Cerebellar cortex (tissue), 1 donor: ENCODE results near the gene CHP1.
A peak's percentile ranks its signal among the peaks of the same experiment; 100 is the strongest.
"Not testable (repeated sequence)": the region's sequence is repeated elsewhere in the genome, so short reads cannot be mapped to it uniquely, and the experiment has no call there.

Source experiments
- DNase-seq: peaks from one replicate; pipeline ENCODE4 v3.0.0-alpha.2; 2015; ENCODE audit warnings: low spot score

The CHP1 gene

DNA sequence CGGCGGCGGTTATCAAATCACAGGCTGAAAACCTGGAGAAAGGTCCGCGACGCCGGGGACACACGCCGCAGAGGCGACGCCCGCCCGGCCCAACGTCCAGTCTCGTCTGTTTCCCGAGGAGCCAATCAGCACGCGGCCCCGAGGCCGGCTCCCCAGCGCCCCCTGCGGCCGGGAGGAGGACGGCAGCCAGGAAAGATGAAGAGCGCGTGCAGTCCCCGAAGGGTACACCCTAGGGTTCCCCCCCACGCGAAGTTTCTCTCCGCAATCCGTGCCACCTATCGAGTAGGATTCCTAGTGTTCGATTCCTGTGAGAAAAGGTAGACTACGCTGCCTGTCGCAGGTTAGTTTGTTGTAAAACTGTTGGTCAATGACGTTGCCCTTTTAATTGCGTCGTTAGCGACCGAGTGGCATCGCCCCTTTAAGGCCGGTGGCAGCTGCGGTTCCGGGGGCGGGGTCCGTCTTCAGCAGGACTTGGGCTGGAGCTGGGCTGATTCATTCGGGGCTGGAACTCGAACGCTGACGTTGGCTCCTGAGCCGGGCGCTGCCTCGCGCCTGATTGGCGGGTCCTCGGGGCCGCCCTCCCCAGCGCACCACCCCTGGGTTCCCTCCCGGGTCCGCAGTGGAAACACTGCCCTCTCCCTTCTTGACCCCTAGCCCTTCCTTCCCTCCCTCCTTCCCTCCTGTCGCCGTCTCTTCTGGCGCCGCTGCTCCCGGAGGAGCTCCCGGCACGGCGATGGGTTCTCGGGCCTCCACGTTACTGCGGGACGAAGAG, at the start of gene CHP1, which contains the start of gene EXD1:
Gene CHP1 (plus strand): TSS at position 619 of the 772 bp plus-strand sequence. CDS start 115 bp downstream, at position 734.
Gene EXD1 (minus strand): TSS at position 108 of the 772 bp plus-strand sequence. CDS start 4,182 bp downstream, outside the sequence.
- DNase-seq: peak; percentile 98

GRCh38 chr15:41182266-41182665, 48.8 kb upstream of the CHP1 start:
- no peak for DNase-seq

GRCh38 chr15:41183581-41183980, 47.5 kb upstream of the CHP1 start:
- no peak for DNase-seq

DNA sequence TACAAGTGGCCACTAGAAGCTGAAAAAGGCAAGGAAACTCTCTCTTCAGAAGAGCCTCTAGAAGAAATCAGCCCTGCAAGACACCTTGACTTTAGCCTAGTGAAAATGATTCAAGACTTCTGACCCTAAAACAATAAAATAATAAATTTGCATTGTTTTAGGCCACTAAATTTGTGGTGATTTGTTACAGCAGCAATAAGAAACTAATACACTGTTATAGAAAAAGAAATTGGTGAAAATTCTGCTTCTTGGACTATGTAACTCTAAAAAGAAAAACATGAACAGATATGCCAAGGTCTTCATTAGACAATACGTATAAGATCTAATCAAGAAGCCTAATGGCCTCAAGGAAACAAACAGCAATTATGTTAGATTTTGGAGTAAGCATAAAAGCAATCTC, 36.6 kb upstream of the CHP1 start:
- no peak for DNase-seq

DNA sequence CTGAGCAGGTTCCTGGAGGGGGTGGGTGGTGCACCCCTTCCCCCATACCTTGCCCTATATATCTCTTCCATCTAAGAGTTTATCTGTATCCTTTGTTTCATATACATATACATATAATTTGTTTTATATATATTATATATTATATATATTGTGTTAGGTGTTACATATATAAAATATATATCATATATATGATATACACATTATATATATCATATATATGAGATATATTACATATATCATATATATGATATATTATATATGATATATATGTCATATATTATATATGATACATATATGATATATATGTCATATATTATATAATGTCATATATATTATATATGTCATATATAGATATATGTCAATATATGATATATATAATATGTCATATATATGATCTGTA, 31.6 kb upstream of the CHP1 start:
- no peak for DNase-seq

GRCh38 chr15:41203395-41203794, 27.7 kb upstream of the CHP1 start:
- no peak for DNase-seq

- no peak for DNase-seq
These were observed 25.8 kb upstream of the CHP1 start for GRCh38 chr15:41205315-41205714.

DNA sequence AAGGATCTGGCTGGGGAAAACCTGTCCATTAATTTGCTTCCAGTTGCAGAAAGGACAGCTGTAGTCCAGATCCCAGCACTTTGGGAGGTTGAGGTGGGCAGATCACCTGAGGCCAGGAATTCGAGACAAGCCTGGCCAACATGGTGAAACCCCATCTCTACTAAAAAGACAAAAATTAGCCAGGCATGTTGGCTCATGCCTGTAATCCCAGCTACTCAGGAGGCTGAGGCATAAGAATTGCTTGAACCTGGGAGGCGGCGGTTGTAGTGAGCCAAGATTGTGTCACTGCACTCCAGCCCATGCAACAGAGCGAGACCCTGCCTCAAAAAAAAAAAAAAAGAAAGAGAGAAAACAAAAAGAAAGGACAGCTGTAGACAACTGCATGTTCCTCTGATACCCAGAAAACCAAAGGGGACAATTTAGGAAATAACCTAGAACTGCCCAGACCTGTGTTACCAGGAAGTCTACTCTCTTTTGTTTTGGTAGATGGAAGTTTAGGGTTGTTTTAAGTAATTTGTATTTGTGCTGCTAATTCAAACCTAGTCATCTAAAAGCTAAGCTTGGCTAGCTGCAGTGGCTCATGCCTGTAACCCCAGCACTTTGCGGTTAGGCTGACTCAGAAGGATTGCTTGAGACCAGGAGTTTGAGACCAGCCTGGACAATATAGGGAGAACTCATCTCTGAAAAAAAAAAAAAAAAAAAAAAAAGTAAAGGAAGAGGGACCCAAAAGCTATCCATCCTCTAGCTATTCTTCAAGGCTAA, 23.2 kb upstream of the CHP1 start:
- DNase-seq: no peak

GRCh38 chr15:41215708-41216107, 15.4 kb upstream of the CHP1 start:
- DNase-seq: no peak

GRCh38 chr15:41218851-41219250, 12.2 kb upstream of the CHP1 start:
- DNase-seq: no peak

- no peak for DNase-seq
These were observed 11.7 kb upstream of the CHP1 start for GRCh38 chr15:41219381-41219780.

DNA sequence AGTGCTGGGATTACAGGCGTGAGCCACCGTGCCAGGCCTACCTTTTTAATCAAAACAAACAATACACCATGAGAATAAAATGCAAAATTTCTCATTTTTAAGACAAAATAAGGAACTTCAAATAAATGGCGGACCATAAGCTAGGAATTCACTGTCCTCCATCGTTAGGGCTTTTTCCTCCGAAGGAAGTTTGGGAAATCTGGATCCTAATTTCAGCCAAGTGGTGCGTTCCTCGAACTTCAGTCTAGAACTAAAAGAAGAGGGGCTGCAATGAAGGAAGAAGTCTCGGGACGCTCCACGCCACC, 771 bp upstream of the CHP1 start:
- no peak for DNase-seq

DNA sequence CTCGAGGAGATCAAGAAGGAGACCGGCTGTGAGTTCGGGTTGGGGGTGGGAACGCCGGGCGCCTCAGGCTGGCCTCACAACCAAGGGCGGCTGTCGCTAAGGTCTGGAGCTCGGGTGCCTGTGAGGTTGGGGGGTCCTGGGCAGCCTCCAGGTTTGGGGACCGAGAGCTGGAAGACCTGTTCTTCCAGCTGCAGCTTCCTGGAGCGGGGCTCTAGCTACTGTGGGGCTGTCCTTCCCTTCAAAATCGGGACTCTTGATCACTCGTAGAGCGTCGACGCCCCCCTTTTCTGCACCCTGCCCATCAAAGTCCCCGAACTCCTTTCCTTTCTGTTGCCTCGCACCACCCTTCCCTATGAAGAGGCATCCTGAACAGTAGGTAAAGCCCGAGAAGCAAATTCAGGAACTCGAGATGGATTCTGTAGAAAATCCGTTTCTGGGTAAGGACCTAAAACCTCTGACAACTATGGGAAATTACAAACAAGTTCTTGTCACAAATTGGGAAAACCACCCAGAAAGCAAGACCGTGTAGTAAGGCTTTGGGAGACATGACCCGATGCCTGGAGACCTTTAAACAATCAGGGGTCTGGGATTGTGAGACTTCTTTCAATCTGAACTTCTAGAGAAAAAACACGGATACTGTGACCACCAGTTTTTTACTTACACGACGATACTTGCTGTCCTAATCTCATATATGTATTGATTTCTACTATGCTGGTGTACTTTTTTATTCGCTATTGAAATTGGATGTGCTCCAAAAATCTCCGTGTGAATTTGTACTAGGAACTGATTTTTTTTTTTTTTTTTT, 556 bp downstream of the CHP1 start:
- peak; percentile 30 for DNase-seq

DNA sequence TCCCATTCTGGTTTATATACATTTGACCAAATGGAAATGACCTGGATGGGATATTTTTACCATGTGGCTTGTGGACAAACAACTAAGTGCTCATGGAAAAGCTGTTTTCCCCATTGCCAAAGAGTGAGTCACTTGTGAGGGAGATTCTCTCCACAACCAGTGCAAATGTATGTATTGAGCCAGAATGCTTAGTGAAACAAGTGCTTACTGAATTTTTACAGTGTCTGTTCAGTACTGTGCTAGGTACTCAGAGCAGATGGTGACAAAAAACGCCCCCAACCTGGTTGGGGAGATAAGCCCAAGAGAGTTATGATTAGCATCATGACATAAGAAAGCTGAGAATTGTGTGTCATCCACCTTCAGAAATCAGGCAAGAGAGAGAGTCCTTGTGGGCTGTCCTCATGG, 2.3 kb downstream of the CHP1 start:
- DNase-seq: no peak

DNA sequence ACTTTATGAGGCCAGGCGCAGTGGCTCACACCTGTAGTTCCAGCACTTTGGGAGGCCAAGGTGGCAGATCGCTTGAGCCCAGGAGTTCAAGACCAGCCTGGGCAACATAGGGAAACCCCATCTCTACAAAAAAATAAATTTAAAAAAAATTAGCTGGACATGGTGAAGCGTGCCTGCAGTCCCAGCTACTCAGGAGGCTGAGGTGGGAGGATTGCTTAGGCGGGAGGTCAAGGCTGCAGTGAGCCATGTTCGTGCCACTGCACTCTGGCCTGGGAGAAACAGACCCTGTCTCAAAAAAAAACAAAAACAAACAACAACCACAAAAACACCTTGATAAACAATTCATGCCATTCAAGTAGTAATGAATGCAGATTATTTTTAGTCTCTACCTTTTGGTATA, 4.2 kb downstream of the CHP1 start:
- DNase-seq: not testable (repeated sequence)

DNA sequence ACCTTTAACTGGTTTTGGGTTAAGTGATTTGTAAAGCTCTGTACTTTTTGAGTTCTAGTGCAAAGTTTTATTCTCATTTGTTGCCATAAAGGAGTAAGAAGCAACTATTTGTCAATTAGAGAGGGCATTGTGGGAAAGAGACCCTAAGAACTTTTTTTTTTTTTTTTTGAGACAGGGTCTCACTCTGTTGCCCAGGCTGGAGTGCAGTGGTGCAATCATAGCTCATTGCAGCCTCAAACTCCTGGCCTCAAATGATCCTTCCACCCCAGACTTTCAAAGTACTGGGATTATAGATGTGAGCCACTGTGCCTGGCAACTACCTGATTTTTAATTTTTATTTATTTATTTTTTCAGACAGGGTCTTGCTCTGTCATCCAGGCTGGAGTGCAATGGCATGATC, 4.9 kb downstream of the CHP1 start:
- no peak for DNase-seq

DNA sequence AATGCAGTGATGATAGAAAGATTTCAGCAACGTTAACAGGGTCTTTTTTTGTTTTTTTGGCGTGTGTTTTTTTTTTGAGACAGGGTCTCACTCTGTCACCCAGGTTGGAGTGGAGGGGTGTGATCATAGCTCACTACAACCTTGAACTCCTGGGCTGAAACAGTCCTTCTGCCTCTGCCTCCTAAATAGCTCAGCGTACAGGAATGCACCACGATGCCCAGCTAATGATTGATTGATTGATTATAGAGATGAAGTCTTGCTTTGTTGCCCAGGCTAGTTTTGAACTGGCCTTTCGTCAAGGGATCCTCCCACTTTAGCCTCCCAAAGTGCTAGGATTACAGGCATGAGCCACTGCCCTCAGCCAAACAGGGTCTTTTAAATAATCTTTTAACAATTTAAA, 7.0 kb downstream of the CHP1 start:
- no peak for DNase-seq

DNA sequence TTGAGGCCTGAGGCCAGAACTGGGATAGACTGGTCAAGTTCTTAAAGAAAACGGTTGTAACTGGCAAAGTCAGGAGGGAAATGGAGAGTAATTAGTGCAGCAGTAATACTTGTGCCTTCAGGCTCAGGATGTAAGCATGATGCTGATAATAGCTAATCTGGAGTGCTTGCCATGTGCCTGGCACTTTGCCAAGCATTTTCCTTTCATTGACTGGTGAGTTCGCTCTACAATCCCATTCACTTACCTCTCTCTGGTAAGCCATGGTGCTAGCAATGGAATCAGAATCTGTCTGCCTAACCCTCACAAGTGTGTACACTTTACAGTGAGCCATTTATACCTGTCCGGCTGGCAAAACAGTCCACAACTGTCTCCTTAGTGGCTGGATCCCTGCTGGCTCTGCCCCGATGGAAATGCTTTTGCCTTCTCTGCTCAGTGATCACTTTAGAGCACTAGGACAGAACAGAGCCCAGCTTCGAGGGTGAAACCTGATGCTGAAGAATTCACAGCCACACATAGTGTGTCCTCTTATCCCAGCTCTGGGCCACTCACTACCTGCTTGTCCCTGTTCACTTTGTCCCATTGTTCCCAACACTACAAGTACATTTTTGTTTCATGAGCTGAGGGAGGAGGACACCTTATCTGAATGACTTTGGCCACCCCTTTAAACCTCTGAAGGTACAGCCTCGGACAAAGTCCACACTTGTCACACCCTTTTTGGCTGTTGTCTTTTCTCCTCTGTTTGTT, 10.3 kb downstream of the CHP1 start:
- peak; percentile 27 for DNase-seq

- not testable (repeated sequence) for DNase-seq
These were observed 19.7 kb downstream of the CHP1 start for GRCh38 chr15:41250745-41251144.

DNA sequence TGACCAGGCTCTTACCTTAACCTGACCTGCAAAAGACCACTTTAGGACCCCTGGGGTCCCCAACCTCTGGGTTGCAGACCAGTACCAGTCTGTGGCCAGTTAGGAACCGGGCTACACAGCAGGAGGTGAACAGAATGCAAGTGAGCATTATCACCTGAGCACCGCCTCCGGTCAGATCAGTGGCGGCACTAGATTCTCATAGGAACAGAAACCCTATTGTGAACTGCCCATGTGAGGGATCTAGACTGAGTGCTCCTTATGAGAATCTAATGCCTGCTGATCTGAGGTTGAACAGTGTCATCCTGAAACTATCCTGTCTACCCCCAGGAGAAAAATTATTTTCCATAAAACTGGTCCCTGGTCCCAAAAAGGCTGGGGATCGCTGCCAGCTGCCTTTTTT, 20.3 kb downstream of the CHP1 start:
- DNase-seq: no peak

GRCh38 chr15:41254560-41254959, 23.5 kb downstream of the CHP1 start:
- no peak for DNase-seq

DNA sequence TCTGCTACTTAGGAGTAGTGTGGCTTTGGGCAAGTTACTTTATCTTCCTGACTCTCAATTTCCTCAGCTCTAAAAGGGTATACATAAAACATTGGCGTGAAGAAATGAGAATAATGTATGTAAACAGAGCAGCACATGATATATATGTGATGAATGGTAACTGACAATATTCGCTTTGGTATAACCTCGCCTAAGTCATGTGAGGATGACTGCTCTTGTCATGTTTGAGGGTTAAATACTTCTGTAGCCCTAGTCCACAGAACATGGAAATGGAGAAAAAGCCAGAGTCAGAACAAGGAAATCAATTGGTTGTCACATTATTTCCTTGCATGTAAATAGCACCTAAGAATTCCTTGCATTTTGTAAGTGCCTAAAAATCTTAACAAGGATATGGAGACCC, 25.0 kb downstream of the CHP1 start:
- DNase-seq: no peak
